ENCODE results near the gene LY9.
A peak's percentile ranks its signal among the peaks of the same experiment; 100 is the strongest.

Gene LY9

GRCh38 chr1:160795951-160796383 is at the start of gene LY9:
Gene LY9 (plus strand): TSS chr1:160796174. CDS start chr1:160796188, 14 bp downstream.
- peak; percentile 90 for ATAC-seq
- H3K27ac Mint-ChIP-seq: peak within 1 kb of the TSS; percentile 98
- H3K27me3 Mint-ChIP-seq: no peaks in the 10 kb centered on the region
- no peaks in the 10 kb centered on the region for H3K9me3 Mint-ChIP-seq
- peaks cover 46% of the 10 kb centered on the region for H3K4me1 Mint-ChIP-seq
- DNase-seq: peak; percentile 71 to 86
- peak within 1 kb of the TSS; percentile 83 to 93 for H3K4me3 Mint-ChIP-seq

GRCh38 chr1:160746836-160747500 is 49.0 kb upstream of the LY9 start:
- Mint-ChIP-seq H3K27me3 (no peaks in the 10 kb centered on the region), H3K4me1 (peaks cover 100% of the 10 kb centered on the region), H3K9me3 (peaks cover 0 to 8% of the 10 kb centered on the region in 2 donors), H3K27ac (peak overlapping the region; percentile 50 to 72), H3K4me3 (peak overlapping the region; percentile 32 to 59)
- DNase-seq: no peak
- ATAC-seq: no peak

GRCh38 chr1:160747717-160748116 is 48.3 kb upstream of the LY9 start:
- peak overlapping the region in 1 of 2 donors; percentile 59 for H3K27ac Mint-ChIP-seq
- H3K9me3 Mint-ChIP-seq: peaks cover 0 to 8% of the 10 kb centered on the region in 2 donors
- no peak for ATAC-seq
- H3K4me1 Mint-ChIP-seq: peaks cover 100% of the 10 kb centered on the region
- DNase-seq: no peak
- H3K4me3 Mint-ChIP-seq: peak overlapping the region in 1 of 2 donors; percentile 55
- no peaks in the 10 kb centered on the region for H3K27me3 Mint-ChIP-seq

GRCh38 chr1:160748181-160748877 is 47.6 kb upstream of the LY9 start:
- ATAC-seq: no peak
- Mint-ChIP-seq H3K27ac (peak overlapping the region; percentile 7 to 59), H3K4me1 (peaks cover 100% of the 10 kb centered on the region), H3K9me3 (peaks cover 0 to 8% of the 10 kb centered on the region in 2 donors), H3K4me3 (peak overlapping the region; percentile 13 to 55), H3K27me3 (no peaks in the 10 kb centered on the region)
- DNase-seq: no peak

- H3K4me3 Mint-ChIP-seq: peak overlapping the region; percentile 6 to 55
- peak overlapping the region in 1 of 2 donors; percentile 7 for H3K27ac Mint-ChIP-seq
- peaks cover 100% of the 10 kb centered on the region for H3K4me1 Mint-ChIP-seq
- H3K27me3 Mint-ChIP-seq: no peaks in the 10 kb centered on the region
- H3K9me3 Mint-ChIP-seq: peaks cover 0 to 8% of the 10 kb centered on the region in 2 donors
- no peak for DNase-seq
- ATAC-seq: no peak
These were observed 47.1 kb upstream of the LY9 start for GRCh38 chr1:160748878-160749269.

- Mint-ChIP-seq H3K27me3 (no peaks in the 10 kb centered on the region), H3K9me3 (peaks cover 0 to 8% of the 10 kb centered on the region in 2 donors), H3K4me3 (peak overlapping the region; percentile 22 to 59), H3K27ac (peak overlapping the region; percentile 85 to 91), H3K4me1 (peaks cover 96% of the 10 kb centered on the region)
- ATAC-seq: no peak
- DNase-seq: no peak
These were observed 45.4 kb upstream of the LY9 start for GRCh38 chr1:160750608-160751007.

- no peak for DNase-seq
- ATAC-seq: no peak
- Mint-ChIP-seq H3K4me1 (peaks cover 96% of the 10 kb centered on the region), H3K9me3 (peaks cover 6 to 18% of the 10 kb centered on the region in 2 donors), H3K27me3 (no peaks in the 10 kb centered on the region), H3K27ac (peak overlapping the region in 1 of 2 donors; percentile 96), H3K4me3 (peak overlapping the region; percentile 21 to 67)
These were observed 43.6 kb upstream of the LY9 start for GRCh38 chr1:160752406-160752805.

- Mint-ChIP-seq H3K4me3 (peak overlapping the region; percentile 21 to 67), H3K27ac (peak overlapping the region in 1 of 2 donors; percentile 84), H3K9me3 (peaks cover 6 to 18% of the 10 kb centered on the region in 2 donors), H3K27me3 (no peaks in the 10 kb centered on the region), H3K4me1 (peaks cover 96% of the 10 kb centered on the region)
- DNase-seq: no peak
- ATAC-seq: no peak
These were observed 43.0 kb upstream of the LY9 start for GRCh38 chr1:160752924-160753323.

- Mint-ChIP-seq H3K27ac (no peak overlapping the region), H3K9me3 (peaks cover 6 to 18% of the 10 kb centered on the region in 2 donors), H3K4me1 (peaks cover 93% of the 10 kb centered on the region), H3K27me3 (no peaks in the 10 kb centered on the region), H3K4me3 (no peak overlapping the region)
- ATAC-seq: no peak
- no peak for DNase-seq
These were observed 42.4 kb upstream of the LY9 start for GRCh38 chr1:160753594-160753993.

- Mint-ChIP-seq H3K27me3 (no peaks in the 10 kb centered on the region), H3K4me3 (peak overlapping the region; percentile 64 to 76), H3K27ac (peak overlapping the region; percentile 68 to 95), H3K4me1 (peaks cover 80% of the 10 kb centered on the region), H3K9me3 (peaks cover 6 to 12% of the 10 kb centered on the region in 2 donors)
- ATAC-seq: no peak
- no peak for DNase-seq
These were observed 40.5 kb upstream of the LY9 start for GRCh38 chr1:160755461-160755860.

- peak overlapping the region; percentile 74 to 95 for H3K27ac Mint-ChIP-seq
- no peaks in the 10 kb centered on the region for H3K27me3 Mint-ChIP-seq
- peaks cover 77% of the 10 kb centered on the region for H3K4me1 Mint-ChIP-seq
- ATAC-seq (peak; percentile 82), DNase-seq (peak in 1 of 2 donors; percentile 64)
- peaks cover 10 to 15% of the 10 kb centered on the region in 2 donors for H3K9me3 Mint-ChIP-seq
- peak overlapping the region; percentile 64 to 76 for H3K4me3 Mint-ChIP-seq
These were observed 39.8 kb upstream of the LY9 start for GRCh38 chr1:160755911-160756848.

GRCh38 chr1:160756849-160757201 is 39.1 kb upstream of the LY9 start:
- peak overlapping the region in 1 of 2 donors; percentile 35 for H3K4me3 Mint-ChIP-seq

GRCh38 chr1:160758521-160758920 is 37.5 kb upstream of the LY9 start:
- H3K27ac Mint-ChIP-seq: peak overlapping the region in 1 of 2 donors; percentile 5
- H3K9me3 Mint-ChIP-seq: peaks cover 12 to 23% of the 10 kb centered on the region in 2 donors
- no peaks in the 10 kb centered on the region for H3K27me3 Mint-ChIP-seq
- DNase-seq (no peak), ATAC-seq (no peak)
- no peak overlapping the region for H3K4me3 Mint-ChIP-seq
- peaks cover 71% of the 10 kb centered on the region for H3K4me1 Mint-ChIP-seq

More at GRCh38 chr1:160756849-160757201, 39.1 kb upstream of the LY9 start:
- DNase-seq: no peak
- H3K27ac Mint-ChIP-seq: peak overlapping the region; percentile 74 to 82
- no peaks in the 10 kb centered on the region for H3K27me3 Mint-ChIP-seq
- peaks cover 12 to 21% of the 10 kb centered on the region in 2 donors for H3K9me3 Mint-ChIP-seq
- peak; percentile 61 for ATAC-seq
- peaks cover 77% of the 10 kb centered on the region for H3K4me1 Mint-ChIP-seq

- Mint-ChIP-seq H3K27me3 (no peaks in the 10 kb centered on the region), H3K4me3 (no peak overlapping the region), H3K9me3 (peaks cover 18 to 23% of the 10 kb centered on the region in 2 donors), H3K4me1 (peaks cover 59% of the 10 kb centered on the region), H3K27ac (no peak overlapping the region)
- no peak for DNase-seq
- no peak for ATAC-seq
These were observed 36.2 kb upstream of the LY9 start for GRCh38 chr1:160759740-160760139.

GRCh38 chr1:160761046-160761445 is 34.9 kb upstream of the LY9 start:
- Mint-ChIP-seq H3K9me3 (peaks cover 21 to 23% of the 10 kb centered on the region in 2 donors), H3K27ac (no peak overlapping the region), H3K27me3 (no peaks in the 10 kb centered on the region), H3K4me3 (no peak overlapping the region), H3K4me1 (peaks cover 50% of the 10 kb centered on the region)
- ATAC-seq: no peak
- DNase-seq: no peak

Measured in stimulated activated naive CD8-positive, alpha-beta T cell treated with anti-CD3 and anti-CD28 coated beads, Interleukin-15, amount 100 ng/mL, for 72 hours (primary cell).